ENCODE measurements around the gene HAUS5. TPM values are rescaled to one million over a fixed set of nuclear protein-coding genes. Genes with fewer than 3 reads are reported as not detected.
A peak's percentile ranks its signal among the peaks of the same experiment; 100 is the strongest.

Gene HAUS5, protein sequence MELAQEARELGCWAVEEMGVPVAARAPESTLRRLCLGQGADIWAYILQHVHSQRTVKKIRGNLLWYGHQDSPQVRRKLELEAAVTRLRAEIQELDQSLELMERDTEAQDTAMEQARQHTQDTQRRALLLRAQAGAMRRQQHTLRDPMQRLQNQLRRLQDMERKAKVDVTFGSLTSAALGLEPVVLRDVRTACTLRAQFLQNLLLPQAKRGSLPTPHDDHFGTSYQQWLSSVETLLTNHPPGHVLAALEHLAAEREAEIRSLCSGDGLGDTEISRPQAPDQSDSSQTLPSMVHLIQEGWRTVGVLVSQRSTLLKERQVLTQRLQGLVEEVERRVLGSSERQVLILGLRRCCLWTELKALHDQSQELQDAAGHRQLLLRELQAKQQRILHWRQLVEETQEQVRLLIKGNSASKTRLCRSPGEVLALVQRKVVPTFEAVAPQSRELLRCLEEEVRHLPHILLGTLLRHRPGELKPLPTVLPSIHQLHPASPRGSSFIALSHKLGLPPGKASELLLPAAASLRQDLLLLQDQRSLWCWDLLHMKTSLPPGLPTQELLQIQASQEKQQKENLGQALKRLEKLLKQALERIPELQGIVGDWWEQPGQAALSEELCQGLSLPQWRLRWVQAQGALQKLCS
- total RNA-seq (10 to 100 TPM; 23.6 to 40.0 (median 28.4) TPM), polyA plus RNA-seq (1 to 10 TPM; 7.6 TPM), total RNA-seq (43.5 reads per million, percentile 68 among the genes with 10 or more reads in this experiment)

GRCh38 chr19:35612559-35613321 is at the start of gene HAUS5:
Gene HAUS5, plus strand, starts transcription at chr19:35612735. Its CDS starts 60 bp downstream, at chr19:35612795.
- peaks cover 0 to 2% (median 0%) of the 10 kb centered on the region in 5 donors for H3K27me3 Mint-ChIP-seq
- POLR2A ChIA-PET = interaction anchor here (0.9 to 3.2 kb wide), 9 partner anchors 14 to 150 kb away, joined by 3 to 16 read pairs (median 3); partner anchors contain the start of gene COX6B1
- CTCF ChIA-PET = interaction anchor here (0.5 to 1.2 kb wide), 2 partner anchors 12 to 613 kb away, joined by 3 to 4 read pairs; no protein-coding TSS in a partner anchor

GRCh38 chr19:35562776-35563175 is 49.8 kb upstream of the HAUS5 start:
- ATAC-seq = no peak
- Mint-ChIP-seq H3K36me3 (peaks cover 0 to 8% (median 0%) of the 10 kb centered on the region in 5 donors), H3K4me3 (no peak overlapping the region), H3K4me1 (peaks cover 0 to 12% (median 7%) of the 10 kb centered on the region in 7 donors), H3K27ac (no peak overlapping the region), H3K9me3 (peaks cover 0 to 8% (median 0%) of the 10 kb centered on the region in 11 donors), H3K27me3 (peaks cover 32 to 60% (median 46%) of the 10 kb centered on the region in 5 donors)
- POLR2A ChIA-PET = no interaction called here
- Histone ChIP-seq H3K4me1 (ENCODE audit: control insufficient read depth in 2 of 2, insufficient read depth in 2 of 2, low read length in 2 of 2) (peaks cover 0 to 12% of the 10 kb centered on the region in 2 donors), H3K4me3 (ENCODE audit: low read length) (no peak overlapping the region), H3K9me3 (ENCODE audit: control insufficient read depth in 2 of 3, low read length in 3 of 3) (no peaks in the 10 kb centered on the region), H3K36me3 (ENCODE audit: control insufficient read depth in 2 of 3, insufficient read depth in 3 of 3, low read length in 3 of 3) (no peaks in the 10 kb centered on the region), H3K27ac (ENCODE audit: low read depth, low read length) (no peak overlapping the region), H3K27me3 (ENCODE audit: control insufficient read depth in 2 of 2, insufficient read depth in 2 of 2, low read length in 2 of 2) (peaks cover 0 to 10% of the 10 kb centered on the region in 2 donors)
- no peak for DNase-seq
- CTCF ChIA-PET = no interaction called here
- intact Hi-C loops (cut with micrococcal nuclease) = no loop called here

More at GRCh38 chr19:35612559-35613321, at the start of gene HAUS5:
- Mint-ChIP-seq H3K27ac (peak within 1 kb of the TSS; percentile 88 to 98 (median 94)), H3K4me1 (peaks cover 4 to 50% (median 43%) of the 10 kb centered on the region in 7 donors), H3K9me3 (peaks cover 2 to 11% (median 7%) of the 10 kb centered on the region in 11 donors), H3K4me3 (peak within 1 kb of the TSS; percentile 86 to 94 (median 89)), H3K36me3 (peaks cover 0 to 20% (median 7%) of the 10 kb centered on the region in 5 donors)
- ATAC-seq (peak; percentile 92), DNase-seq (peak; percentile 92 to 99 (median 95))
- peak within 1 kb of the TSS; percentile 98 for H3K4me3 ChIP-seq (ENCODE audit: low read length)
- no peaks in the 10 kb centered on the region for H3K27me3 ChIP-seq (ENCODE audit: control insufficient read depth in 2 of 2, insufficient read depth in 2 of 2, low read length in 2 of 2)
- H3K36me3 ChIP-seq (ENCODE audit: control insufficient read depth in 2 of 3, insufficient read depth in 3 of 3, low read length in 3 of 3) = peaks cover 0 to 26% (median 0%) of the 10 kb centered on the region in 3 experiments
- intact Hi-C loops (cut with micrococcal nuclease) = loop anchor here (1.0 kb wide), 7 partner anchors 16 to 402 kb away; partner anchors contain the start of genes COX6B1 (in 2 of the 2), TMEM147 (in 2 of the 2) and ALKBH6 (in 1 of the 2)
- H3K27ac ChIP-seq (ENCODE audit: low read depth, low read length) = peak within 1 kb of the TSS; percentile 86
- no peaks in the 10 kb centered on the region for H3K9me3 ChIP-seq (ENCODE audit: control insufficient read depth in 2 of 3, low read length in 3 of 3)
- H3K4me1 ChIP-seq (ENCODE audit: control insufficient read depth in 2 of 2, insufficient read depth in 2 of 2, low read length in 2 of 2) = peaks cover 24 to 28% of the 10 kb centered on the region in 2 donors

GRCh38 chr19:35563207-35563829 is 49.2 kb upstream of the HAUS5 start, which contains the start of gene ATP4A:
Gene ATP4A, minus strand, starts transcription at chr19:35563658. Its CDS starts 29 bp downstream, at chr19:35563629.
- H3K27me3 Mint-ChIP-seq = peaks cover 30 to 60% (median 46%) of the 10 kb centered on the region in 5 donors

DNA sequence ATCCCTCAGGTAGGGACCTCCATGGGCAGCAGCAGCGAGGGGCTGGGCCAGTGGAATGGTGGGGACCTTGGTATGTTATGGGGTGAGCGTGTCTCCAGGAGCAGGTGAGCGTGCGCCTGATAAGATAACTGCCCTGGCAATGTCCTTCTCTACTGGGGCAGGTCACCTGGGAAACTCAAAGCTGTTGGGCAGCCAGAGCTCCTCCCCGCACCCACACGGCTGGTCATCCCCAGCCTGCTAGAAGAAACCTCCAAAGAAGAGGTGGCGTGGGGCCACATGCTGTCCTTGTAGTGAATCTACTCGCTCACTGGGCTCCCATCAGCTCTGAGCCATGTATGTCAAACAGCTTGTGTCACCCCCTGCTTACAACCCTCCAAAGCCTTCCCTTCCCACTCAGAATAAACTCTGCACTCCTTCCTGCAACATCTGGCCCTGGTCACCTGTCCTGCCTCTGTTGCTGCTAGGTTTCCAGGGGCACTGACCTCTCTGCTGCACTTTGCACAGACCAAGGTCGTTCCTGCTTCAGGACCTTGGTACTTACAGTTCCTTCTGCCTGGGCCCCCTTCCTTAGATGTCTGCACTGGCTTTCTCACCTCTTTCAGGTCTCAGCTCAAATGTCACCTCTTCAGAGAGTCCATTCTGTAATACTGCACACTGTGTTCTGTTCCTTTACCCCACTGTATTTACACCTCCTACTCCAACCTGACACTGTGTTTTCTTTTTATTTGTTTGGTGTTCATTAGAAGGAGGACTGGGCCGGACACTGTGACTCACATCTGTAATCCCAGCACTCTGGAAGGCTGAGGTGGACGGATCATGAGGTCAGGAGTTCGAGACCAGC is 47.3 kb upstream of the HAUS5 start:
- H3K36me3 ChIP-seq (ENCODE audit: control insufficient read depth in 2 of 3, insufficient read depth in 3 of 3, low read length in 3 of 3) = no peaks in the 10 kb centered on the region
- Mint-ChIP-seq H3K27me3 (peaks cover 19 to 49% (median 41%) of the 10 kb centered on the region in 5 donors), H3K36me3 (peaks cover 0 to 8% (median 0%) of the 10 kb centered on the region in 5 donors), H3K27ac (no peak overlapping the region), H3K4me1 (peaks cover 0 to 9% (median 0%) of the 10 kb centered on the region in 7 donors), H3K4me3 (peak overlapping the region in 1 of 10 donors; percentile 60), H3K9me3 (peaks cover 0 to 8% (median 0%) of the 10 kb centered on the region in 11 donors)
- no peak for DNase-seq
- intact Hi-C loops (cut with micrococcal nuclease) = no loop called here
- no peak overlapping the region for H3K27ac ChIP-seq (ENCODE audit: low read depth, low read length)
- H3K4me1 ChIP-seq (ENCODE audit: control insufficient read depth in 2 of 2, insufficient read depth in 2 of 2, low read length in 2 of 2) = no peaks in the 10 kb centered on the region
- no peak overlapping the region for H3K4me3 ChIP-seq (ENCODE audit: low read length)
- ChIA-PET CTCF (no interaction called here), POLR2A (no interaction called here)
- no peak for ATAC-seq
- H3K27me3 ChIP-seq (ENCODE audit: control insufficient read depth in 2 of 2, insufficient read depth in 2 of 2, low read length in 2 of 2) = peaks cover 0 to 6% of the 10 kb centered on the region in 2 donors
- H3K9me3 ChIP-seq (ENCODE audit: control insufficient read depth in 2 of 3, low read length in 3 of 3) = no peaks in the 10 kb centered on the region

More at GRCh38 chr19:35563207-35563829, 49.2 kb upstream of the HAUS5 start, which contains the start of gene ATP4A:
- ATAC-seq (no peak), DNase-seq (no peak)
- H3K27ac ChIP-seq (ENCODE audit: low read depth, low read length) = no peak within 1 kb of the TSS
- peaks cover 0 to 9% (median 5%) of the 10 kb centered on the region in 7 donors for H3K4me1 Mint-ChIP-seq
- no peak within 1 kb of the TSS for H3K4me3 ChIP-seq (ENCODE audit: low read length)
- H3K36me3 ChIP-seq (ENCODE audit: control insufficient read depth in 2 of 3, insufficient read depth in 3 of 3, low read length in 3 of 3) = no peaks in the 10 kb centered on the region
- intact Hi-C loops (cut with micrococcal nuclease) = no loop called here
- no peaks in the 10 kb centered on the region for H3K9me3 ChIP-seq (ENCODE audit: control insufficient read depth in 2 of 3, low read length in 3 of 3)
- H3K27me3 ChIP-seq (ENCODE audit: control insufficient read depth in 2 of 2, insufficient read depth in 2 of 2, low read length in 2 of 2) = peaks cover 0 to 10% of the 10 kb centered on the region in 2 donors
- CTCF ChIA-PET = no interaction called here
- POLR2A ChIA-PET = no interaction called here
- H3K36me3 Mint-ChIP-seq = peaks cover 0 to 8% (median 0%) of the 10 kb centered on the region in 5 donors
- H3K4me3 Mint-ChIP-seq = no peak within 1 kb of the TSS
- no peak within 1 kb of the TSS for H3K27ac Mint-ChIP-seq
- H3K4me1 ChIP-seq (ENCODE audit: control insufficient read depth in 2 of 2, insufficient read depth in 2 of 2, low read length in 2 of 2) = peaks cover 0 to 7% of the 10 kb centered on the region in 2 donors
- peaks cover 0 to 8% (median 0%) of the 10 kb centered on the region in 11 donors for H3K9me3 Mint-ChIP-seq

- Mint-ChIP-seq H3K36me3 (peaks cover 0 to 4% (median 0%) of the 10 kb centered on the region in 5 donors), H3K9me3 (peaks cover 0 to 1% (median 0%) of the 10 kb centered on the region in 11 donors), H3K4me1 (peaks cover 0 to 3% (median 0%) of the 10 kb centered on the region in 7 donors), H3K27ac (no peak overlapping the region), H3K27me3 (peaks cover 10 to 46% (median 29%) of the 10 kb centered on the region in 5 donors), H3K4me3 (no peak overlapping the region)
- Histone ChIP-seq H3K36me3 (ENCODE audit: control insufficient read depth in 2 of 3, insufficient read depth in 3 of 3, low read length in 3 of 3) (no peaks in the 10 kb centered on the region), H3K4me3 (ENCODE audit: low read length) (no peak overlapping the region), H3K9me3 (ENCODE audit: control insufficient read depth in 2 of 3, low read length in 3 of 3) (no peaks in the 10 kb centered on the region), H3K4me1 (ENCODE audit: control insufficient read depth in 2 of 2, insufficient read depth in 2 of 2, low read length in 2 of 2) (no peaks in the 10 kb centered on the region), H3K27me3 (ENCODE audit: control insufficient read depth in 2 of 2, insufficient read depth in 2 of 2, low read length in 2 of 2) (no peaks in the 10 kb centered on the region), H3K27ac (ENCODE audit: low read depth, low read length) (no peak overlapping the region)
- DNase-seq (no peak), ATAC-seq (no peak)
- intact Hi-C loops (cut with micrococcal nuclease) = no loop called here
- ChIA-PET CTCF (no interaction called here), POLR2A (no interaction called here)
These were observed 45.8 kb upstream of the HAUS5 start for GRCh38 chr19:35566738-35567137.
